HepG2 (cell line): ENCODE results near the gene HSP90AB1. TPM values are rescaled to one million over a fixed set of nuclear protein-coding genes. Genes with fewer than 3 reads are reported as not detected.

ENCODE experiments used
- ASH2L ChIP-seq: fragments of 300-600, 200-600 bp; sonication (generic); IDR thresholded peaks from 2 replicates; pipeline ENCODE4 v1.7.0; 2017; ENCODE audit warnings: low read depth, mild to moderate bottlenecking, moderate library complexity, mixed read lengths, low read length; ENCODE audit not compliant: insufficient read length
- EZH2 ChIP-seq: conservative IDR thresholded peaks from 2 replicates; pipeline ENCODE4 v1.6.1; 2012; ENCODE audit warnings: mild to moderate bottlenecking, low read depth, low read length, moderate library complexity
- MAZ ChIP-seq, 2 experiments: sonication (generic) in 1 of 2; formaldehyde crosslinking in 1 of 2; IDR thresholded peaks; 2 replicates each; pipeline versions ENCODE4 v1.5.0 to v1.6.1; 2012 to 2020; ENCODE audit warnings: low read depth in 2 of 2, mild to moderate bottlenecking in 2 of 2, borderline replicate concordance in 1 of 2, improper control_type of control experiment in 1 of 2, low read length in 1 of 2, missing genetic modification reagents in 1 of 2, moderate library complexity in 1 of 2
- MEIS2 ChIP-seq: sonication (generic); formaldehyde crosslinking; IDR thresholded peaks from 2 replicates; pipeline ENCODE4 v1.9.0; 2021; ENCODE audit warnings: mild to moderate bottlenecking, missing genetic modification reagents
- NAIF1 ChIP-seq: sonication (generic); formaldehyde crosslinking; IDR thresholded peaks from 2 replicates; pipeline ENCODE4 v1.5.0; 2020; ENCODE audit warnings: mild to moderate bottlenecking, missing genetic modification reagents, borderline replicate concordance
- PCBP2 ChIP-seq: fragments of 200-400 bp; formaldehyde crosslinking; optimal IDR thresholded peaks from 2 replicates; pipeline ENCODE3; 2018; ENCODE audit warnings: low read length, low read depth; ENCODE audit not compliant: poor library complexity, severe bottlenecking
- RAD21 ChIP-seq: fragments of 450-650 bp; formaldehyde crosslinking; IDR thresholded peaks from 2 replicates; pipeline ENCODE4 v1.5.0; 2020; ENCODE audit warnings: mild to moderate bottlenecking
- SOX5 ChIP-seq: IDR thresholded peaks from 2 replicates; pipeline ENCODE4 v1.6.1; 2016; ENCODE audit warnings: borderline replicate concordance
- SP5 ChIP-seq: IDR thresholded peaks from 2 replicates; pipeline ENCODE4 v1.6.1; 2016; ENCODE audit warnings: low read depth, borderline replicate concordance
- TARDBP ChIP-seq: sonication (generic); formaldehyde crosslinking; IDR thresholded peaks from 2 replicates; pipeline ENCODE4 v1.8.0; 2022; ENCODE audit warnings: mild to moderate bottlenecking, missing genetic modification reagents
- ZNF121 ChIP-seq: sonication (generic); formaldehyde crosslinking; IDR thresholded peaks from 2 replicates; pipeline ENCODE4 v1.5.0; 2020; ENCODE audit warnings: mild to moderate bottlenecking, missing genetic modification reagents
- ZNF264 ChIP-seq: sonication (generic); formaldehyde crosslinking; IDR thresholded peaks from 2 replicates; pipeline ENCODE4 v1.4.0; 2020; ENCODE audit warnings: missing genetic modification reagents
- ZNF337 ChIP-seq: sonication (generic); formaldehyde crosslinking; IDR thresholded peaks from 2 replicates; pipeline ENCODE4 v1.5.1; 2020; ENCODE audit warnings: missing genetic modification reagents, low read depth, mild to moderate bottlenecking, borderline replicate concordance
- ZNF572 ChIP-seq: sonication (generic); formaldehyde crosslinking; IDR thresholded peaks from 2 replicates; pipeline ENCODE4 v1.5.1; 2020; ENCODE audit warnings: mild to moderate bottlenecking, missing genetic modification reagents
- polyA plus RNA-seq, 8 experiments: library from polyadenylated mRNA; depleted of rRNA in 3 of 8; stranded (reverse) in 7 of 8; unstranded in 1 of 8; fragments of >200 nt; fragmentation: Illumina TruSeq in 4 of 8; extraction: Trizol in 4 of 8; gene quantifications; 2 replicates each; pipeline versions ENCODE4 v1.2.1 to v1.2.3, GENCODE V29; 2011 to 2016; ENCODE audit warnings: low read depth in 4 of 8, missing spikeins in 1 of 8, mixed read lengths in 1 of 8; ENCODE audit not compliant: insufficient read depth in 1 of 8
- total RNA-seq, 5 experiments: library from RNA; depleted of rRNA; stranded (reverse); fragments of >200 nt; fragmentation: Illumina TruSeq; extraction: Trizol; gene quantifications; 2 replicates each; pipeline ENCODE4 v1.2.3, GENCODE V29; 2016; ENCODE audit warnings: low read depth in 1 of 5
- TF ChIP-seq, protein P1 (sequence below): sonication (generic); formaldehyde crosslinking; IDR thresholded peaks from 2 replicates; pipeline ENCODE4 v1.5.0; 2020; ENCODE audit warnings: missing genetic modification reagents
- TF ChIP-seq, protein P2 (sequence below): sonication (generic); formaldehyde crosslinking; IDR thresholded peaks from 2 replicates; pipeline ENCODE4 v1.4.0; 2020; ENCODE audit warnings: low read depth, missing genetic modification reagents
- TF ChIP-seq, protein P3 (sequence below): sonication (generic); formaldehyde crosslinking; IDR thresholded peaks from 2 replicates; pipeline ENCODE4 v1.5.0; 2020; ENCODE audit warnings: mild to moderate bottlenecking, missing genetic modification reagents
- TF ChIP-seq, protein P4 (sequence below): sonication (generic); formaldehyde crosslinking; IDR thresholded peaks from 2 replicates; pipeline ENCODE4 v1.8.1; 2023; ENCODE audit warnings: missing genetic modification reagents, inconsistent platforms, borderline replicate concordance

Gene HSP90AB1
- total and polyA plus RNA-seq, 2 of the 13 experiments (the other 11 are each of a cell fraction or from before 2014, with no cell fraction given): 1,325 to 1,472 TPM

DNA sequence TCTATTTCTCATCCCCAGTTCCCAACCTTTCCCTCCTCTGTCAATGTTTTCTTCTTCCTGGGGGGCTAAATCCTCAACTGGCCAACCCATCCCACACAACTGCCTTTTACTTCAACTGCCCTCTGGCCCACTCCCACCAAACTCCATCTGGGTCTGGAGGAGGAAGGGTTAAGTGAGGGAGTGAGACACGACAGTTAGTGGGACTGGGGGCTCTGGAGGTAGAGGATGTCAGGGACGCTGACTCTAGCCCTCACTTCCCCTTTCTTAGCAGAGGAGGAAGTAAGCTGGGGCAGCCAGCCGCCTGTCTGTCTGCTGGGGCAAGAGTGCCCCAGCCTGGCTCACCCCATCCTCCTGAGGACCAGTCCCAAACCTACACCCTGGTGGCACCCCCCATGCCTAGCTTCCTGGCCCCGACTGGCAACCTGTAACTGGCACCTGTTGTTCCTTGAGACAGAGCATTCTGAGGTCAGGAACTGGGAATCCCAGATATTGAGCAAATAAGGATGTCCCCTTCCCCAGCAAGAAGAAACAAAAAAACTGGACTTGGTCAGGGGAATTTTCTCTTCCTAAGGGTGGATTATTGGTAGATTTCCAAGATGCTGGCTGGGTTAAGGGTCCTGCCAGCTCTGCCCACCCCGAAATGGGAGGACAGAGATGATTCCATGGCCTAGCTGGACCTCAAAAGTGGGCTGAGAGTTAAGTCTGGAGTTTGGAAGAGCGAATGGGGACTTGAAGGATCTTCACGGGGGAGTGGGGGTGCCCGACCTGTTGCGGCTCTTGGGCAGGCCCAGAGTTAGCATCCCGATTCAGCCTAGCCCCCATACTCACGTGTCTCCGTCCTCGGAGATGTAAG is 17.5 kb downstream of the HSP90AB1 start (continued):
- TF ChIP-seq, protein P1, sequence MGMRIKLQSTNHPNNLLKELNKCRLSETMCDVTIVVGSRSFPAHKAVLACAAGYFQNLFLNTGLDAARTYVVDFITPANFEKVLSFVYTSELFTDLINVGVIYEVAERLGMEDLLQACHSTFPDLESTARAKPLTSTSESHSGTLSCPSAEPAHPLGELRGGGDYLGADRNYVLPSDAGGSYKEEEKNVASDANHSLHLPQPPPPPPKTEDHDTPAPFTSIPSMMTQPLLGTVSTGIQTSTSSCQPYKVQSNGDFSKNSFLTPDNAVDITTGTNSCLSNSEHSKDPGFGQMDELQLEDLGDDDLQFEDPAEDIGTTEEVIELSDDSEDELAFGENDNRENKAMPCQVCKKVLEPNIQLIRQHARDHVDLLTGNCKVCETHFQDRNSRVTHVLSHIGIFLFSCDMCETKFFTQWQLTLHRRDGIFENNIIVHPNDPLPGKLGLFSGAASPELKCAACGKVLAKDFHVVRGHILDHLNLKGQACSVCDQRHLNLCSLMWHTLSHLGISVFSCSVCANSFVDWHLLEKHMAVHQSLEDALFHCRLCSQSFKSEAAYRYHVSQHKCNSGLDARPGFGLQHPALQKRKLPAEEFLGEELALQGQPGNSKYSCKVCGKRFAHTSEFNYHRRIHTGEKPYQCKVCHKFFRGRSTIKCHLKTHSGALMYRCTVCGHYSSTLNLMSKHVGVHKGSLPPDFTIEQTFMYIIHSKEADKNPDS: no peak
- TF ChIP-seq NAIF1 (CRISPR knock-in tag) (no peak), ZNF572 (no peak), ZNF264 (no peak), EZH2 (no peak), ZNF121 (CRISPR knock-in tag) (no peak), ASH2L (no peak), ZNF337 (no peak), SOX5 (CRISPR knock-in tag) (0 out of 2 replicates have a peak, but pooled peaks have one; percentile 15), MEIS2 (CRISPR knock-in tag) (no peak), MAZ (IDR thresholded peaks at IDR 0.05; ENCODE audit: borderline replicate concordance, low read depth, low read length) (no peak), MAZ (CRISPR knock-in tag; IDR thresholded peaks at IDR 0.05; ENCODE audit: low read depth) (0 out of 2 replicates have a peak, but pooled peaks have one; percentile 8), RAD21 (no peak), PCBP2 (no peak), TARDBP (no peak), SP5 (CRISPR knock-in tag) (0 out of 2 replicates have a peak, but pooled peaks have one; percentile 4)
- TF ChIP-seq, protein P2, sequence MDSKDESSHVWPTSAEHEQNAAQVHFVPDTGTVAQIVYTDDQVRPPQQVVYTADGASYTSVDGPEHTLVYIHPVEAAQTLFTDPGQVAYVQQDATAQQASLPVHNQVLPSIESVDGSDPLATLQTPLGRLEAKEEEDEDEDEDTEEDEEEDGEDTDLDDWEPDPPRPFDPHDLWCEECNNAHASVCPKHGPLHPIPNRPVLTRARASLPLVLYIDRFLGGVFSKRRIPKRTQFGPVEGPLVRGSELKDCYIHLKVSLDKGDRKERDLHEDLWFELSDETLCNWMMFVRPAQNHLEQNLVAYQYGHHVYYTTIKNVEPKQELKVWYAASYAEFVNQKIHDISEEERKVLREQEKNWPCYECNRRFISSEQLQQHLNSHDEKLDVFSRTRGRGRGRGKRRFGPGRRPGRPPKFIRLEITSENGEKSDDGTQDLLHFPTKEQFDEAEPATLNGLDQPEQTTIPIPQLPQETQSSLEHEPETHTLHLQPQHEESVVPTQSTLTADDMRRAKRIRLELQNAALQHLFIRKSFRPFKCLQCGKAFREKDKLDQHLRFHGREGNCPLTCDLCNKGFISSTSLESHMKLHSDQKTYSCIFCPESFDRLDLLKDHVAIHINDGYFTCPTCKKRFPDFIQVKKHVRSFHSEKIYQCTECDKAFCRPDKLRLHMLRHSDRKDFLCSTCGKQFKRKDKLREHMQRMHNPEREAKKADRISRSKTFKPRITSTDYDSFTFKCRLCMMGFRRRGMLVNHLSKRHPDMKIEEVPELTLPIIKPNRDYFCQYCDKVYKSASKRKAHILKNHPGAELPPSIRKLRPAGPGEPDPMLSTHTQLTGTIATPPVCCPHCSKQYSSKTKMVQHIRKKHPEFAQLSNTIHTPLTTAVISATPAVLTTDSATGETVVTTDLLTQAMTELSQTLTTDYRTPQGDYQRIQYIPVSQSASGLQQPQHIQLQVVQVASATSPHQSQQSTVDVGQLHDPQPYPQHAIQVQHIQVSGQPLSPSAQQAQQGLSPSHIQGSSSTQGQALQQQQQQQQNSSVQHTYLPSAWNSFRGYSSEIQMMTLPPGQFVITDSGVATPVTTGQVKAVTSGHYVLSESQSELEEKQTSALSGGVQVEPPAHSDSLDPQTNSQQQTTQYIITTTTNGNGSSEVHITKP (CRISPR knock-in tag): no peak
- TF ChIP-seq, protein P3, sequence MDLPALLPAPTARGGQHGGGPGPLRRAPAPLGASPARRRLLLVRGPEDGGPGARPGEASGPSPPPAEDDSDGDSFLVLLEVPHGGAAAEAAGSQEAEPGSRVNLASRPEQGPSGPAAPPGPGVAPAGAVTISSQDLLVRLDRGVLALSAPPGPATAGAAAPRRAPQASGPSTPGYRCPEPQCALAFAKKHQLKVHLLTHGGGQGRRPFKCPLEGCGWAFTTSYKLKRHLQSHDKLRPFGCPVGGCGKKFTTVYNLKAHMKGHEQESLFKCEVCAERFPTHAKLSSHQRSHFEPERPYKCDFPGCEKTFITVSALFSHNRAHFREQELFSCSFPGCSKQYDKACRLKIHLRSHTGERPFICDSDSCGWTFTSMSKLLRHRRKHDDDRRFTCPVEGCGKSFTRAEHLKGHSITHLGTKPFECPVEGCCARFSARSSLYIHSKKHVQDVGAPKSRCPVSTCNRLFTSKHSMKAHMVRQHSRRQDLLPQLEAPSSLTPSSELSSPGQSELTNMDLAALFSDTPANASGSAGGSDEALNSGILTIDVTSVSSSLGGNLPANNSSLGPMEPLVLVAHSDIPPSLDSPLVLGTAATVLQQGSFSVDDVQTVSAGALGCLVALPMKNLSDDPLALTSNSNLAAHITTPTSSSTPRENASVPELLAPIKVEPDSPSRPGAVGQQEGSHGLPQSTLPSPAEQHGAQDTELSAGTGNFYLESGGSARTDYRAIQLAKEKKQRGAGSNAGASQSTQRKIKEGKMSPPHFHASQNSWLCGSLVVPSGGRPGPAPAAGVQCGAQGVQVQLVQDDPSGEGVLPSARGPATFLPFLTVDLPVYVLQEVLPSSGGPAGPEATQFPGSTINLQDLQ (CRISPR knock-in tag): no peak
- TF ChIP-seq, protein P4, sequence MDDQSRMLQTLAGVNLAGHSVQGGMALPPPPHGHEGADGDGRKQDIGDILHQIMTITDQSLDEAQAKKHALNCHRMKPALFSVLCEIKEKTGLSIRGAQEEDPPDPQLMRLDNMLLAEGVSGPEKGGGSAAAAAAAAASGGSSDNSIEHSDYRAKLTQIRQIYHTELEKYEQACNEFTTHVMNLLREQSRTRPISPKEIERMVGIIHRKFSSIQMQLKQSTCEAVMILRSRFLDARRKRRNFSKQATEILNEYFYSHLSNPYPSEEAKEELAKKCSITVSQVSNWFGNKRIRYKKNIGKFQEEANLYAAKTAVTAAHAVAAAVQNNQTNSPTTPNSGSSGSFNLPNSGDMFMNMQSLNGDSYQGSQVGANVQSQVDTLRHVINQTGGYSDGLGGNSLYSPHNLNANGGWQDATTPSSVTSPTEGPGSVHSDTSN (CRISPR knock-in tag): no peak
